ENCODE measurements around the gene RPL37. TPM values are rescaled to one million over a fixed set of nuclear protein-coding genes. Genes with fewer than 3 reads are reported as not detected.

The RPL37 gene
- total and polyA plus RNA-seq, 3 donors from 2014 or later, result 99.1 to 1,089 (median 174) TPM

DNA sequence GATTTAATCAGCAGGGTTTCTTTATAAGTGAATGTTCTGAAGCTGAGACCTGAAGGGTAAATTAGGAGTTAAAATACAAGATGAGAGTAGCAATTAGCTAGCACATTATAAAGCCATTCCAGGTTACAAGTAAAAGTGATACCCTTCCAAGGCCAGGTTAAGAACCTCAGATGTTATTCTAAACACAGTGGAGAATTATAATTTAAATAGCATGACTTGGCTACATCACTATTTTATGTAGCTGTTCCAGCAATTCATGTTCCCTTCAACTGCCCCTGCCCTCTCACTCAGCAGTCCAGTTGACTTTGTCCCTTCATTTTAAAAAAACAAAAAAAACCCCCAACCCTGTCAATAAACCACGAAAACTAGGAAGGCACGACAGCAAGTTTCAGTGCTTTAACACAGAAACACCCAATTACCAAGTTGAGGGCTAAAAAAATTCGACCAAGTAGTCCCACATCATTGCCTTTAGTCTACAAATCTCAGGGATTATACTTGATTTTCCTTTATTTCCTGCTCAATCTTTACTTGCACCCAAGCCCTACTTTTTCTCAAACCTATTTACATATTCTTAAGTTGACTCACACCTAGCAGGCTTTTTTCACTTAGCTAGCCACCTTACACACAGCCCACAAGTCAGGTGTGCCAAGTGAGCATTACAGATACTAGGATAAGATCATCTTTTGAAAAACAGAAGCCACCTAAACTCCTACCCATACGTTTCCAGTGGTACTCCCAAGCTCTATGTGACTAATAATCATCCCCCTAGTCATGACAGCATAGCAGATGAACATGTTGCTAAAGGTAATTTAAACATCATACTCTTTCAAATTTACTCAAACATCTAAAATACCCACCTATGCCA lies 3.4 kb downstream of the RPL37 start:
- no peaks in the 10 kb centered on the region for H3K36me3 ChIP-seq (ENCODE audit: low read depth, missing control alignments)
- H3K4me3 ChIP-seq, result no peak overlapping the region
- intact Hi-C loops (cut with DNase I; ENCODE audit: low total_unique reads), result no loop called here
- H3K27ac ChIP-seq, result no peak overlapping the region
- H3K9me3 ChIP-seq, result no peaks in the 10 kb centered on the region
- no peak for DNase-seq
- no peaks in the 10 kb centered on the region for H3K27me3 ChIP-seq
- no peak for TF ChIP-seq POLR2A (IDR thresholded peaks at IDR 0.05)
- TF ChIP-seq, protein P1, sequence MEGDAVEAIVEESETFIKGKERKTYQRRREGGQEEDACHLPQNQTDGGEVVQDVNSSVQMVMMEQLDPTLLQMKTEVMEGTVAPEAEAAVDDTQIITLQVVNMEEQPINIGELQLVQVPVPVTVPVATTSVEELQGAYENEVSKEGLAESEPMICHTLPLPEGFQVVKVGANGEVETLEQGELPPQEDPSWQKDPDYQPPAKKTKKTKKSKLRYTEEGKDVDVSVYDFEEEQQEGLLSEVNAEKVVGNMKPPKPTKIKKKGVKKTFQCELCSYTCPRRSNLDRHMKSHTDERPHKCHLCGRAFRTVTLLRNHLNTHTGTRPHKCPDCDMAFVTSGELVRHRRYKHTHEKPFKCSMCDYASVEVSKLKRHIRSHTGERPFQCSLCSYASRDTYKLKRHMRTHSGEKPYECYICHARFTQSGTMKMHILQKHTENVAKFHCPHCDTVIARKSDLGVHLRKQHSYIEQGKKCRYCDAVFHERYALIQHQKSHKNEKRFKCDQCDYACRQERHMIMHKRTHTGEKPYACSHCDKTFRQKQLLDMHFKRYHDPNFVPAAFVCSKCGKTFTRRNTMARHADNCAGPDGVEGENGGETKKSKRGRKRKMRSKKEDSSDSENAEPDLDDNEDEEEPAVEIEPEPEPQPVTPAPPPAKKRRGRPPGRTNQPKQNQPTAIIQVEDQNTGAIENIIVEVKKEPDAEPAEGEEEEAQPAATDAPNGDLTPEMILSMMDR (IDR thresholded peaks at IDR 0.05), result no peak
- H3K4me1 ChIP-seq, result peaks cover 9% of the 10 kb centered on the region
- 71 to 81% methylated on average over 4 of the region's 4 CpGs for WGBS, 2 donors

DNA sequence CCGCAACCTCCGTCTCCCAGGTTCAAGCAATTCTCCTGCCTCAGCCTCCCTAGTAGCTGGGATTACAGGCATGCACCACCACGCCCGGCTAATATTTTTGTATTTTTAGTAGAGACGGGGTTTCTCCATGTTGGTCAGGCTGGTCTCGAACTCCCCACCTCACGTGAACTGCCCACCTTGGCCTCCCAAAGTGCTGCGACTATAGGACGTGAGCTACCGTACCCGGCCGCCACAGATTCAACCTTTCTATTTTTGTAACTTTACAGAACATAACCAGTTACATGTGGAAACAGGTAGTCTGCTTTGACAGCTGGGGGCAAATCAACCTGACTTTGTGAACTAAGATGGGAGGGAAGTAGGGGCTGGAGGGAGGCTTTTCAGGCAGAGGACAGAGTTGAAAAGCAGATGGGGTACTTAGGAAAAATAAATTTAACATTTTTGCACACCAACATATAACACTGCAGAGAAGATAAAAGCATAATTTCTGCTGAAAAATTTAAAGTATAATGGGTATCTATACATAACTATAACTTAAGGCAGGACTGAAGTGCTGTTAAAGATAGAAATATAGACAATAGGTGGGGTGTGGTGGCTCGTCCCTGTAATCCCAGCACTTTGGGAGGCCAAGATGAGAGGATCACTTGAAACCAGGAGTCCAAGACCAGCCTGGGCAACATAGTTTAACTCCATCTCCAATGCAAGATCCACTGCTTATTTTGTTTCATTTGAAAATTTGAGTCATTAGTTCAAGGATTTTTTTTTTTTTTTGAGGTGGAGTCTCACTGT lies 5.1 kb downstream of the RPL37 start:
- no peaks in the 10 kb centered on the region for H3K27me3 ChIP-seq
- WGBS, 2 donors, result 85 to 95% methylated on average over 13 of the region's 13 CpGs
- no peak overlapping the region for H3K4me3 ChIP-seq
- TF ChIP-seq POLR2A (IDR thresholded peaks at IDR 0.05), result no peak
- TF ChIP-seq, protein P1 (IDR thresholded peaks at IDR 0.05), result no peak
- no peak overlapping the region for H3K27ac ChIP-seq
- H3K4me1 ChIP-seq, result peaks cover 9% of the 10 kb centered on the region
- DNase-seq, result no peak
- no peaks in the 10 kb centered on the region for H3K9me3 ChIP-seq
- H3K36me3 ChIP-seq (ENCODE audit: low read depth, missing control alignments), result no peaks in the 10 kb centered on the region
- intact Hi-C loops (cut with DNase I; ENCODE audit: low total_unique reads), result no loop called here

DNA sequence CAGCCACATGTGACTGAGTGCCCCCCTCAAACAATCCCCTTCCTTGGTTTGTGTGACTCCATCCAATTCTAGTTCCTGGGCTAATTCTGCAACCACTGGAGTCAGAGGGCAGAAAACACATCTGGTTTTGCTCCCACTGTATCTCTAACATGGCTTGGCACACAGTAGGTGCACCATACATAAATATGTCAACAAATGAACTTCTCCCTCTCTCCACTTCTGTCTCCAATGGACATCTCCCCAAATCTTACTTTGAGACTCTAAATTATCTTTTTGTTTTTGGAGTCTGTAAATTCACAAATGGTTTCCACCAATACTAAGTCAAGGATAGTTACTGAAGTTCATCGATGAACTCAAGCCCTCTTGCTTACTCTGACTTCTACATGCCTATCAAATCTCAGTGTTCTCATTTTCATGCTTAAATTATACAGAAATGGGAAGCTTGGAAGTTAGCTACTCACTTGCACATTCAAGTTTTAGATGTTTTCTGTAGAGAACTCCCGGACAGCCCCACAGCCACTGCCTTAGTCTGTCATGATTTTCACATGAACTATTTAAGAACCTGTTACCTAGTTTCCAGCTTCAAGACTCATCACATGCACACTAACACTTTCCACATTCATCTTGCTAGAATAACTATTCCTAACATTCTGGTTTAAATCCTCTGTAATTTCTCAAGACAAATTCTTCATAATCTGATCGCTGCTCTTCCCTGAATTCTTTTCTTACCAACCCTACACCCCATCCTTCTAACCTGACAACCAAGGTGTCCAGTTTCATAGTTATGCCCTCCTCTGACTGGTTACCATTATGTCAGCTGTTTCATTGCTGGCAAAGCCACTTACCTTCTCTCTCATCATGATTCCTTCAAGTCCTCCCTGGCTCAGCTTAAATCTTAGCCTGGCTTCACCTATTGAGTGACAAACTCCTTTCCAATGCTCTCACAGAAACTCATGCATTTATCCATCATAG lies 6.0 kb downstream of the RPL37 start:
- H3K4me3 ChIP-seq, result no peak overlapping the region
- no peak for DNase-seq
- intact Hi-C loops (cut with DNase I; ENCODE audit: low total_unique reads), result no loop called here
- no peaks in the 10 kb centered on the region for H3K27me3 ChIP-seq
- H3K4me1 ChIP-seq, result peaks cover 9% of the 10 kb centered on the region
- 93 to 99% methylated on average over 3 of the region's 3 CpGs for WGBS, 2 donors
- H3K27ac ChIP-seq, result no peak overlapping the region
- TF ChIP-seq, protein P1 (IDR thresholded peaks at IDR 0.05), result no peak
- TF ChIP-seq POLR2A (IDR thresholded peaks at IDR 0.05), result no peak
- H3K36me3 ChIP-seq (ENCODE audit: low read depth, missing control alignments), result no peaks in the 10 kb centered on the region
- H3K9me3 ChIP-seq, result no peaks in the 10 kb centered on the region

DNA sequence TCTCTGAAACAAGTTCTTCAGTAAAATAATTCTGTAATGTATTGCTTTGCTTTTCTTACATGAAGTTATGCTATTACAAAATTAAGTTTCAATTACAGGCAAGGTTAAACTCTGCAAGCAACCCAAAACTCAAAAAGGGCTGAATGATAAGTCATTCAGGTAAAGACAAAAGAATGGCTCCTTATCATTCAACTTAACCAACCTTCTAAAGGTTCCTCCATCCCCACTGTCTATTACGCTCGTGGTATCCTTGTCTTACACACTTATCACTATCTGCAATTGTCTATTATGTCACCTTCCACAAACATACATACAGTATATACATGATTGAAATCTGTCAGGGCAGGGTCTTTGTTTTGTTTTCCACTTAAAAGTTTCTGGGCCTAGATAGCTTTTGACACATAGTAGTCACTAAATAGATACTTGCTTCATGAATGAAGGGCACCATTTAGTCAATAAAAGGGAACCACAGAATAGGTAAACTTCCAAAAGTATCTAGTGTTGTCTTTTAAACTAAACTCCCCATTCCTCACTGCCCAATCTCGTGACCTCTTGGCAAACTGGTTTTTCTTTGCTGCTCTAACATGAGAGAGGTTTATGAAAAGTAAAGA lies 6.9 kb downstream of the RPL37 start:
- intact Hi-C loops (cut with DNase I; ENCODE audit: low total_unique reads), result no loop called here
- no peaks in the 10 kb centered on the region for H3K27me3 ChIP-seq
- H3K27ac ChIP-seq, result no peak overlapping the region
- no peaks in the 10 kb centered on the region for H3K9me3 ChIP-seq
- no peak overlapping the region for H3K4me3 ChIP-seq
- H3K36me3 ChIP-seq (ENCODE audit: low read depth, missing control alignments), result no peaks in the 10 kb centered on the region
- peaks cover 2% of the 10 kb centered on the region for H3K4me1 ChIP-seq
- no peak for TF ChIP-seq POLR2A (IDR thresholded peaks at IDR 0.05)
- TF ChIP-seq, protein P1 (IDR thresholded peaks at IDR 0.05), result no peak
- WGBS, 2 donors, result 66 to 70% methylated on average over 3 of the region's 3 CpGs
- no peak for DNase-seq
